Measurements from ENCODE around the gene PPP3CB.

PPP3CB gene

DNA sequence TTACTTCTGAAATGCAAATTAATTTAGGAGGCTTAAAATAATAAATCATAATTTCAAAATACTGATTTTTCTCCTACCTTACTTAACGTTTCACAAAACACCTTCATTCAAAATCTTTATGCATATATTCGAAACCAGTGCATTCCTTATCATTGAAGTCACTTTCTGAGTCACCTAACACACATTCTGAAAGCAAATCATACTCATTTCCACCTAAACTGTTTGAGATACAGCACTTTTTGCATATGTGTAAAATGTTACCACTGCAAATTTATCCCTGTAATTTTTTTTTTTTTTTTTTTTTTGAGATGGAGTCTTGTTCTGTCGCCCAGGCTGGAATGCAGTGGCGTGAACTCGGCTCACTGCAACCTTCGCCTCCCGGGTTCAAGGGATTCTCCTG lies 15.7 kb downstream of the PPP3CB start:
- DNase-seq (ENCODE audit: low read depth in 2 of 2), result no peak

GRCh38 chr10:73478636-73479035 lies 17.2 kb downstream of the PPP3CB start:
- DNase-seq (ENCODE audit: low read depth in 2 of 2), result no peak

- no peak for DNase-seq (ENCODE audit: low read depth in 2 of 2)
These were observed 24.6 kb downstream of the PPP3CB start for GRCh38 chr10:73471226-73471625.

- no peak for DNase-seq (ENCODE audit: low read depth in 2 of 2)
These were observed 26.2 kb downstream of the PPP3CB start for GRCh38 chr10:73469579-73469978.

- DNase-seq (ENCODE audit: low read depth in 2 of 2), result no peak
These were observed 28.6 kb downstream of the PPP3CB start for GRCh38 chr10:73467206-73467605.

DNA sequence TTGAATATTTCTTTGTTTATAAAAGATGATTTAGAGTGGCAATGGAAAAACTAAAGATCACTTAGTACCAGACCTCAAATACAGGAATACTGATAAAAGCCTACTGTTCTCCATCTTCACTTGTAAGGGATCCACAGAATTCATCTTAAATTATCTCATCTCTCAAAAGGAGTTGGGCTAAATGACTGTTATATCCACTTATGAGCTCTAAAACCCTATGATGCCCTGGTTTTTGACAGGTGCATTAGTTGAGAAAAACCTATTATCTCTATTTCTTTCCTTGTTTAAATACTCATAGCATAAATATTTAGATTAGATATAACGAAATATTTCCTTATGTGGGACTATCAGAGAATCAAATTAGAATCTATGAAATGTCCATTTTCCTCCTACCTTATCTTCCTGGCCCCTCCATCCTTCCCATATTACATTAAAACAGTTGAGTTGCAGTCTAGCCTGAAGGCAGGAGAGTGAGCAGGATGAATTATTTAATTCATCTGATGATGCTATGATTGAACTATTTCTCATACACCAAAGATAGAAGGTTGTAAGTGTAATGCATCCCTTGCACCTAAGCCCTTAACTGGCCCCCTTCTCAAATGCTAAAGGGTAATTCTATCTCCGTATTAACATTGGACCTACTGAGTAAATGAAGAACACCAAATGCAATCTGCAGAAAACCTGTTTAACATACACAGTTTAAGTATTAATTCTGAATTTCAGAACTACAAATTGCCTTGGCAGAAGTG lies 29.7 kb downstream of the PPP3CB start:
- no peak for DNase-seq (ENCODE audit: low read depth in 2 of 2)

GRCh38 chr10:73460897-73461296 lies 34.9 kb downstream of the PPP3CB start:
- DNase-seq (ENCODE audit: low read depth in 2 of 2), result no peak

DNA sequence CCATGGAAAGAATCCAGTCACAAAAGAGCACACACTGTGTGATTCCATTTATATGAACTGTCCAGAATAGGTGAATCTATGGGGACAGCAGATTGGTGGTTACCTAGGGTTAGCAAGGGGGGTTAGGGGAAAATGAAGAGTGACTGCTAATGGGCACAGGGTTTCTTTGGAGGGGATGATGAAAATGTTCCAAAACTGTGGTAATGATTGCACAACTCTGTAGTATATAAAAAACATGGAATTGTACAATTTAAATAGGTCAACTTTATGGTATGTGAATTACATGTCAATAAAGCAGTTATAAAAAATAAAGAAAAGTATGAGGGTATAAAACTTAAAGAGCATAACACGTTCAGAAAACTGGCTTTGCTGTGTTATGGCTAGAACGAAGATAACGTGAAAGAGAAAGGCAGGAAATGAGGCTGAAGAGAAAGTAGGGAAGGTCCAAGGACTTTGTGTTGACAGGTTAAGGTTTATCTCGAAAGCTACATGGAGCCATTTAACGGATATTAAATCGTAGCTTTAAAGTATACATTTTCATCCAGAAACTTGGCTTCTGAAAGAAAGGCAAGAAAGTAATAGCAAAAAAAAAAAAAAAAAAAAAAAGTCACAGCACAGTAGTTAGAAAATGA lies 36.0 kb downstream of the PPP3CB start:
- no peak for DNase-seq (ENCODE audit: low read depth in 2 of 2)

GRCh38 chr10:73456187-73456890 lies 39.5 kb downstream of the PPP3CB start:
- DNase-seq (ENCODE audit: low read depth in 2 of 2), result no peak

- DNase-seq (ENCODE audit: low read depth in 2 of 2), result no peak
These were observed 46.7 kb downstream of the PPP3CB start for GRCh38 chr10:73449113-73449512.

DNA sequence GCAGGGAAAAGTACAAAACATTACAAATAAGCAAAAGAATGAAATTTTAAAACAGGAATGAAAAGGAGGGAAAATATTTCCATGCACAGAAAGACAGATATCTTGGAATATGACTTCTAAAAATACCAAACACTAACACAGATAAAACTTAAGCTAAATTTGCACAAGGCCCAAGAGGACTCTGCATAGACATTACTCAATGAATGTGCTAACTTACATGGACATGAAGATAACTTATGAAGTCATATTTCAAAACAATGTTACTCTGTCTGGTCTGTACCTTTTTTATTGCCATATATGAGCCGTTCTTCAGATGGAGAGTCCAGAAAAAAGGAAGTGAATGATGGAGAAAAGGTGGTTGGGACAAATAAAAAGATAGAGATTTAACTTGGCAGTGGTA lies 47.4 kb downstream of the PPP3CB start:
- DNase-seq (ENCODE audit: low read depth in 2 of 2), result no peak

DNA sequence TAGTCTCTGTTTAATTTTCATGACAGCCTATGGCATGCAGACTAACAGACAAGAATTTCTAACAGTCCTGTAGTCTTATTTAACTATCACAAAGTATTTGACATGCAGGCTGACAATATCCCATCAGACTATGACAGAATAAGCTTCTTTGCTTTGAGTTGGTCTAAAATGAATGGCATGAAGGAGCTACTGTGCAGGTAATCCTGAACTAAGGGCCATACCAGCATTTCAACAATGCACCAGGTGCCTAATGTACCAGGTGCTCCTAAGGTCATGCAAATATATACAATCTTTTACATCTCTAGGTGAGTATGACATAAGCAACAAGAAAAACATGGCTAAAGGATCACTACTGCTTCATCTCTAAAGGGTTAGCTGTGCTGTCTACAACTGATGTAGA lies 48.9 kb downstream of the PPP3CB start:
- no peak for DNase-seq (ENCODE audit: low read depth in 2 of 2)

GRCh38 chr10:73444457-73444856 lies 51.4 kb downstream of the PPP3CB start:
- DNase-seq (ENCODE audit: low read depth in 2 of 2), result no peak

DNA sequence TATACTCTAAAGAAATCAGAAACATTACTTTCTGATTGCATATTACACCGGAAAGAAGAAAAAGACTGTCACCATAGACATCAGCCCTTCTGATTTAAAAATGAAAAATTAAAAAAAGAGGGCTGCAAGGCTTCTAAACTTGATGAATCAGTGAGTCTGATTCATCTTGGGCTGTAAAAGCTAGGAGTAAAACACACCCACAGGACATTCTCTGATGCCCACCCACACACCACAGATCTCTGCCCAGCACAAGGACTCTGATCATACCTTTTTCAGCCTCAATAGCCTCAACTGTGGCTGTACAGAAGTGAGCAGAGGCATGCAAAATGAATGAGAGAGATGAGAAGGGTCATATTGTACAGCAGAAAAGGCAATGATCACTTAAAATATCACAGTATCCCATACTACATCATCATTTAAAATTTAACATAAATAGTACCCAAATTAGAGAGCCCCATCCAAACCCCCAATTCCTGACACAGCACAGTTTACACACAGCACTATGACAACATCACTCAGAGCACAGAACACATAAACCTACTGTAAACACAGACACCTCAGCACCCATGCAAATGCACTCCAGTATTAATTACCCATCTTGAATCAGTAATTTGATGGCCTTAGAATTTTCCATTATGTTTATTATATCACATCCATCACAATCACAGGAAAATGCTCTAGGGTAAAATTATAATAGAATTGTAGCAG lies 56.1 kb downstream of the PPP3CB start:
- no peak for DNase-seq (ENCODE audit: low read depth in 2 of 2)

- DNase-seq (ENCODE audit: low read depth in 2 of 2), result no peak
These were observed 56.8 kb downstream of the PPP3CB start for GRCh38 chr10:73439055-73439454.

GRCh38 chr10:73433538-73433867 lies 62.3 kb downstream of the PPP3CB start, which contains the start of gene MSS51:
Gene MSS51 (minus strand): TSS chr10:73433561. CDS start chr10:73428284, 5,277 bp downstream.
- no peak for DNase-seq (ENCODE audit: low read depth in 2 of 2)

DNA sequence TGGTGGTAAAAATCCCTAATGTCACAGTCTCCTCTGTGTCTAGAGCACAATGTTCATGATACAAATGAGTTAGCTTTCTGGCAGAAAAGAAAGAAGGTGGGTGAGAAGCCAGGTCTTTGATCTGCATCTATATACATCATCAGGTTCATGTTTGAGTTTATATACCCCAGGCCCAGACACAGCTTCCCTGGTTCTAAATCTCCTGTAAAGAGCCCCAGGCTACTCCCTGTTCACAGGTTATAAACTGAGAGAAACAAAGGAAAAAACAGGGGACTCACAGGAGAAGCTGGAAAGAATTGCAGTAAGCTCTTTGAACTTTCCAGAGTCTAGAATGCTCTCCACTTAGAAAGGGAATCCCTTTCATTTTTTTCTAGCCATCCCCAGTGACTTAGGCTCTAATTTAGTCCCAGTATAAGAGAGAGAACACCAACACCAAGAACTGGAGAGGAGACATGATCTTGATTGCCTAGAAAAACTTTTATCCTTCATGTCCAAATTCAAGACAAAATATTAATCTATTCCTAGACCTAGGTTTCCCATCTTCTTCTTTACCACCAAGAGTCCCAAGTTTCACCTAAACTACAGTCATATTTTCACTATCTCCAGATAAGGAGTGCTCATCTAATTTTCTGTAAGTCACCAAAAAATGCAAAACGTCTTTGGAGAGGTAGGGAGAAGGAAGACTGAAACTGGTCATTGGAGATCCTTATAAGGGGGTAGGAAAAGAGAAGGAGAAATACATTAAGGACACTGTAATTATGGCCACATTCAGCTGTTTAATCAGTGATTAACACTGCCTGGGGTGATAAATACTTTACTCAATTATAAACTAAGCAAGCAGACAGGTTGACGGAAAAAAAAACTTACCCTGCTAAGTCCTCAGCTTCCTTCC lies 62.9 kb downstream of the PPP3CB start:
- no peak for DNase-seq (ENCODE audit: low read depth in 2 of 2)

DNA sequence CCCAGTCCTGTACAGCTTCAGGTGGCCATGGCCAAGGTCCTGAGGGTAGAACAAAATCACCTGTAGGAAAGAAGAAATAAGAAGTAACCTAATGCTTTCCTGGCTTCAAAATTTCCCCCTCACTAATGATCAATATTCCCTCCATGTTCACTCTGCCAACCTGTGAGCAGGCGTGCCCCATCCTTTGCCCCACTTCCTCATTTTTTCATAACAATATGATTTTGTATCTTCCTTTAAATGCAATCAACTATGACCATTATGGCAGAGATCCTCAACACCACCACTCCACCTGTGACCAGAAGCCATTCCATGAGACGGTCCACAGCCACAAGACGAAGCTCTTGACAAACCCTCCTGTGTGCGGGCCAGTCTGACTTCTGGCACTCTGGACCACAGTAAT lies 69.5 kb downstream of the PPP3CB start:
- no peak for DNase-seq (ENCODE audit: low read depth in 2 of 2)

- DNase-seq (ENCODE audit: low read depth in 2 of 2), result no peak
These were observed 71.3 kb downstream of the PPP3CB start for GRCh38 chr10:73424478-73424877.

DNA sequence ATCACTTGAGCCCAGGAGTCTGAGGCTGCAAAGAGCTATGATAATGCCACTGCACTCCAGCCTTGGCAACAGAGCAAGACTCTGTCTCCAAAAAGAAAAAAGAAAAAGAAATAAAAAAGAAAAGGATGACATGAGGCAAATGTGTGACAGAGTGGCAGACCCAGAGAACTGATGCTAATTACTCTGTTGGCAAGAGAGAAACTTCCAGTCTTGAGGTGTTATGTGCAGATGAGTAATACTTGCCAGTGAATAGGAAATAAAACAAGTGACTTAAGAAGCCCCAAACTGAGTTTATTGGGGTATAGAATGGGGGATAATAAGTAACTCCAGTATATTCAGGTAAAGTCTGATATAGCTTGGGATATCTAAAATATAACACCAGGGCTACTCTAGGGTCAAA lies 72.5 kb downstream of the PPP3CB start:
- no peak for DNase-seq (ENCODE audit: low read depth in 2 of 2)

- no peak for DNase-seq (ENCODE audit: low read depth in 2 of 2)
These were observed 79.3 kb downstream of the PPP3CB start for GRCh38 chr10:73416571-73416970.

Measured in stimulated activated CD8-positive, alpha-beta memory T cell treated with anti-CD3 and anti-CD28 coated beads, Interleukin-7, amount 100 ng/mL, for 4 hours (primary cell).